Neural progenitor cell (in vitro differentiated cells): Measurements from ENCODE around the gene TLE5.

ENCODE experiments used
- CTCF ChIP-seq: fragments of 200-600 bp; sonication (generic); IDR thresholded peaks from 2 replicates; pipeline ENCODE4 v1.5.1; 2017; ENCODE audit warnings: antibody characterized with exemption, mild to moderate bottlenecking
- EZH2 ChIP-seq: fragments of 200-600 bp; sonication (generic); IDR thresholded peaks from 2 replicates; pipeline ENCODE4 v1.6.1; 2017; ENCODE audit warnings: antibody characterized with exemption, mild to moderate bottlenecking, moderate library complexity
- EZH2phosphoT487 ChIP-seq: fragments of 200-600 bp; sonication (generic); IDR thresholded peaks from 2 replicates; pipeline ENCODE4 v1.6.1; 2017; ENCODE audit warnings: antibody characterized with exemption

- no peak for TF ChIP-seq CTCF
- TF ChIP-seq EZH2, result no peak
- TF ChIP-seq EZH2phosphoT487, result no peak
Measured at GRCh38 chr19:3079578-3079977, 17.3 kb upstream of the TLE5 start.
